Activated T-helper 1 cell treated with anti-CD3 and anti-CD28 coated beads, Interleukin-12 subunit alpha, Interleukin-12 subunit beta, Interleukin-2, Interleukin-4 antibody, amounts not matched to agents 30 ng/mL and 10 ng/mL and 1 ng/mL, durations not matched to agents 14 hours and 24 hours and 36 hours (primary cell): Measurements from ENCODE around the gene ADIG. TPM values are rescaled to one million over a fixed set of nuclear protein-coding genes. Genes with fewer than 3 reads are reported as not detected.

Experiments
- DNase-seq: peaks from one replicate; pipeline ENCODE4 v3.0.0; 2021; ENCODE audit warnings: low spot score
- H3K27ac Mint-ChIP-seq: one replicate; pipeline ENCODE4 v1.8.0; 2021; ENCODE audit warnings: mild to moderate bottlenecking, mixed read lengths
- H3K27me3 Mint-ChIP-seq: one replicate; pipeline ENCODE4 v1.8.0; 2022; ENCODE audit warnings: mild to moderate bottlenecking, moderate library complexity, mixed read lengths; ENCODE audit not compliant: insufficient read depth
- H3K36me3 Mint-ChIP-seq: one replicate; pipeline ENCODE4 v1.8.0; 2021; ENCODE audit warnings: low read depth, mixed read lengths
- H3K4me1 Mint-ChIP-seq: one replicate; pipeline ENCODE4 v1.8.0; 2021; ENCODE audit warnings: low read depth, mixed read lengths
- H3K4me3 Mint-ChIP-seq: one replicate; pipeline ENCODE4 v1.8.0; 2021; ENCODE audit warnings: mild to moderate bottlenecking, moderate library complexity, mixed read lengths
- H3K9me3 Mint-ChIP-seq: one replicate; pipeline ENCODE4 v1.8.0; 2021; ENCODE audit warnings: mixed read lengths
- intact Hi-C: fragments of 100-400 bp; cut with micrococcal nuclease; formaldehyde crosslinking; loops from one replicate; pipeline ENCODE4 v1.15.1; 2024
- total RNA-seq: library from RNA; stranded (reverse); gene quantifications from 2 replicates; pipeline ENCODE4 v1.2.3, GENCODE V29; 2022

The ADIG gene
- total RNA-seq, 1 donor from 2014 or later, result not detected

DNA sequence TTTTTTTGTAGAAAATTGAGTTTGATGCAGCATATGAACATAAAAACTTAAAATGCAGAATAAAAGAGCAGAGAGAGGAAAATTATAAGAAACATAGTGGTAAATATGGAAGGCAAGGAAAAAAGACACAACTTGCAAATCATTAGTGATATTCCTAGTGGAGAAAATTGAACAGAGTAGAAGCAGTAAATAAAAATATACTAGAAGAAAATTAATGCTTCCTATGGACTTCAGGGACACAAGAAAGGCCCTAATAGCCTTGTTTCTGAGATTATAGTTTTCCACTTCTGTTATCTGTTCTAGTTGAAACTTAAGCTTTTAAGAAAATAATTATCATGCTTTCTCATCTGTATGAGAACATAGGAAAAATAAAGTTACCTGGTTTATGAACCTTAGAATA lies 25.6 kb upstream of the ADIG start:
- no peak overlapping the region for H3K4me3 Mint-ChIP-seq
- no peak overlapping the region for H3K27ac Mint-ChIP-seq
- H3K36me3 Mint-ChIP-seq, result peaks cover 25% of the 10 kb centered on the region
- no peaks in the 10 kb centered on the region for H3K27me3 Mint-ChIP-seq
- intact Hi-C loops, result no loop called here
- H3K9me3 Mint-ChIP-seq, result no peaks in the 10 kb centered on the region
- H3K4me1 Mint-ChIP-seq, result no peaks in the 10 kb centered on the region
- no peak for DNase-seq

DNA sequence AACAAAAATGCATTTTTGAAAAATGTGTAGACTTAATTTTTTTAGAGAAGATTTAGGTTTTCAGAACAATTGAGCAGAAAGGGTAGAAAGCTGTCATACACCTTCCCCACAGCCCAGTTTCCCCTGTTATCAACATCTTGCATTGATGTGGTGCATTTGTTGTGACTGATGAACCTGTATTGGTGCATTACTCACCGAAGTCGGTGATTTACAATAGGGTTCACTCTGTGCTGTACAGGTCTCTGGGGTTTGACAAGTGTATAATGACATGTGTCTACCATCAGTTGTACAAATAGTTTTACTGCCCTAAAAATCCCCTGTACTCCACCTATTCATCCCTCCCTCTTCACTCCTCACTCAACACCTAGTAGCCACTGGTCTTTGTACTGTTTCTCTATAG lies 23.8 kb upstream of the ADIG start:
- DNase-seq, result no peak
- intact Hi-C loops, result no loop called here
- H3K27ac Mint-ChIP-seq, result no peak overlapping the region
- H3K9me3 Mint-ChIP-seq, result no peaks in the 10 kb centered on the region
- no peaks in the 10 kb centered on the region for H3K4me1 Mint-ChIP-seq
- H3K36me3 Mint-ChIP-seq, result peaks cover 28% of the 10 kb centered on the region
- H3K4me3 Mint-ChIP-seq, result no peak overlapping the region
- H3K27me3 Mint-ChIP-seq, result no peaks in the 10 kb centered on the region

- Mint-ChIP-seq H3K4me3 (no peak overlapping the region), H3K9me3 (no peaks in the 10 kb centered on the region), H3K4me1 (no peaks in the 10 kb centered on the region), H3K27ac (no peak overlapping the region), H3K36me3 (peaks cover 28% of the 10 kb centered on the region), H3K27me3 (no peaks in the 10 kb centered on the region)
- intact Hi-C loops, result no loop called here
- DNase-seq, result no peak
Measured at GRCh38 chr20:38558596-38559360, 22.2 kb upstream of the ADIG start.

DNA sequence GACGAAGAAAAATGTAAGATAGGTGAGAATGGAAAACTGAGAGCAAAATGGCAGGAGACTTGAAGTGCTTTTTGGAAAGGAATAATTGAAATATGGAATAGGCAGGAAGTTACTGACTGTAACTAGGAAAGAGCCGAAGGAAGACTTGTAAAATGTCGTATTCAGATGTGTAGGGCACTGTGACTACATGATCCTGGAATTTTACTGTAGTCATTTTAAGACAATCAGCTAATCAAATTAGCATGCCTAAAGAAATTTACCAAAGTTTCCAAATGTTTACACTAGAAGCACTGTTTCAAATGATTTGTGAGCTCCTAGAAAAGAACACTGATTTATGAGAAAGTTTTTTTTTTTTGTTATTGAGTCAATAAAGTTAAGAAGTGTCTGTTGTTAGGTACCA lies 21.2 kb upstream of the ADIG start:
- H3K4me3 Mint-ChIP-seq, result no peak overlapping the region
- H3K4me1 Mint-ChIP-seq, result no peaks in the 10 kb centered on the region
- H3K27ac Mint-ChIP-seq, result no peak overlapping the region
- H3K36me3 Mint-ChIP-seq, result peaks cover 25% of the 10 kb centered on the region
- intact Hi-C loops, result no loop called here
- no peaks in the 10 kb centered on the region for H3K9me3 Mint-ChIP-seq
- no peak for DNase-seq
- H3K27me3 Mint-ChIP-seq, result no peaks in the 10 kb centered on the region

- intact Hi-C loops, result no loop called here
- H3K27ac Mint-ChIP-seq, result no peak overlapping the region
- H3K4me1 Mint-ChIP-seq, result no peaks in the 10 kb centered on the region
- H3K36me3 Mint-ChIP-seq, result peaks cover 19% of the 10 kb centered on the region
- no peak overlapping the region for H3K4me3 Mint-ChIP-seq
- DNase-seq, result no peak
- H3K9me3 Mint-ChIP-seq, result no peaks in the 10 kb centered on the region
- no peaks in the 10 kb centered on the region for H3K27me3 Mint-ChIP-seq
Measured at GRCh38 chr20:38563802-38564431, 17.1 kb upstream of the ADIG start.

GRCh38 chr20:38564680-38565079 lies 16.3 kb upstream of the ADIG start:
- intact Hi-C loops, result no loop called here
- Mint-ChIP-seq H3K27ac (no peak overlapping the region), H3K4me3 (no peak overlapping the region), H3K36me3 (peaks cover 13% of the 10 kb centered on the region), H3K4me1 (no peaks in the 10 kb centered on the region), H3K27me3 (no peaks in the 10 kb centered on the region), H3K9me3 (no peaks in the 10 kb centered on the region)
- no peak for DNase-seq

- H3K27ac Mint-ChIP-seq, result no peak overlapping the region
- no peak for DNase-seq
- no peaks in the 10 kb centered on the region for H3K4me1 Mint-ChIP-seq
- H3K9me3 Mint-ChIP-seq, result no peaks in the 10 kb centered on the region
- intact Hi-C loops, result no loop called here
- H3K4me3 Mint-ChIP-seq, result no peak overlapping the region
- H3K27me3 Mint-ChIP-seq, result no peaks in the 10 kb centered on the region
- peaks cover 20% of the 10 kb centered on the region for H3K36me3 Mint-ChIP-seq
Measured at GRCh38 chr20:38566036-38566598, 14.9 kb upstream of the ADIG start.

DNA sequence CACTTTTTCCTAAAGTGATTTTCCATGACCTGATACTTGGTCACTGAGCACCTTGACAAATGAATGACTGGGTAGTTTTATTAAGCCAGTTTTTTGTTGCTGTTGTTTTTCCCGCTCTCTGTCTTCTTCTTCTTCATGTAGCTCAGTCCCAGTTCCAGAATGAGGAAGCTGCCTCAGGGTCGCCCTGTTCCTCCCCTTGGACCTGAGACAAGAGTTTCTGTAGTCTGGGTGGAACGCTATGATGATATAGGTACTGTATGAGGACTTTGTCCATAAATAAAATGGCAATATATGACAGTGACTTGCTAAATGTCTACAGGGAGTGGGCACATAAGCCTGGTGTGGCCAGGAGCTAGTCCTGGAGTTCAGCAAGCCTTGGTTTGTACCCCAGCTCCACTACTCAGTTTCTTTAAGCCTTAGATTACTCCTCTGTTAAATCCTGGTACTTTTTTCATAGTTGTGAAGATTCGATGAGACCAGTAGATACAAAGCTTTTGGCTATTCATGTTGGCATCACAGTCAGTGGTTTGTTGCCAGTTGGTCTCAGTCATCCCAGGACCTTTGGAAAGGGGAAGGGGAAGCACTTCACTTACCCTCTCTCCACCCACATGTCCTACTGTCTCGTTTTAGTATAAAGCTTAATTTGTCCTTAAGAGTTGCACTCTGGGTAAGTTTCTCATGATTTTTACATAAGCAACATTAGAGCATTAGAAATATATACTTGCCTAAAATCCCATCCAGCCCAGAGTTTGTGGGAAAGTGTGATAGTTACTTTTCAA lies 11.1 kb upstream of the ADIG start:
- no peaks in the 10 kb centered on the region for H3K27me3 Mint-ChIP-seq
- H3K4me3 Mint-ChIP-seq, result no peak overlapping the region
- intact Hi-C loops, result no loop called here
- H3K9me3 Mint-ChIP-seq, result no peaks in the 10 kb centered on the region
- no peaks in the 10 kb centered on the region for H3K4me1 Mint-ChIP-seq
- no peak for DNase-seq
- peaks cover 25% of the 10 kb centered on the region for H3K36me3 Mint-ChIP-seq
- H3K27ac Mint-ChIP-seq, result no peak overlapping the region

GRCh38 chr20:38573413-38573812 lies 7.6 kb upstream of the ADIG start:
- no peak overlapping the region for H3K4me3 Mint-ChIP-seq
- intact Hi-C loops, result no loop called here
- H3K36me3 Mint-ChIP-seq, result peaks cover 33% of the 10 kb centered on the region
- H3K9me3 Mint-ChIP-seq, result no peaks in the 10 kb centered on the region
- H3K4me1 Mint-ChIP-seq, result no peaks in the 10 kb centered on the region
- no peak for DNase-seq
- no peaks in the 10 kb centered on the region for H3K27me3 Mint-ChIP-seq
- no peak overlapping the region for H3K27ac Mint-ChIP-seq

DNA sequence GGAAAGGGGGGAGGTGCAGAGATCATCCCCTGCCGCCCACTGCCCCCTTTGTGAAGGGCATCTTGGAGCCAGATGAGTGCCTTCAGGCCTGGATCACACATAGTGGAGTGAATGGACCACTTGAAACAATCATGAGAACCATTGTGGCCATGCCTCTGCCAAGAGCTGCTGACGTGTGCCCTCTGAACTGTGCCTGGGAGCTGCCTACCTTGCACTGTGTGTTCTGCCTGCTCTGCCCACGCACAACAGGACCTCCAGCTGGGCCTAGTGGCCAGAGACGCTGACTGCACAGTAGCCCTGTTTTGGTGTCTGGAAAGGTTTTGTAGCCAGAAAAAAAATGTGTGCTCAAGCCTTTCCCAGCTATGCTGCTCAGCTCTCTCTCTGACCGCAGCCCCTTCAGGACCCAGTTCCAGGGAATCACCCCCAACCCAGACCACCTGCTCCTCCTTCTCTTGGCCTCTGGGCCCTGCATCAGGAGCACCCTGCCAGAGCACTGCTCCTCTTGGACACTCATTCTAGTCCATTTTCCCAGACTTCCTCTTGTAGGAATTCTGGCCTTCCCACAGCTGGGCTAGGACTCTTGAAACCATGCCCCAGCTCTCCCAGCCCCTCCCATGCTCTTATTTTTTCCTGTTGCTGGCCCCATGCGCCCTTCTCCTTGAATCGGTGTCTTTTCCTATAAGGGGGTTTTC lies 1.6 kb upstream of the ADIG start:
- H3K4me1 Mint-ChIP-seq, result no peaks in the 10 kb centered on the region

DNA sequence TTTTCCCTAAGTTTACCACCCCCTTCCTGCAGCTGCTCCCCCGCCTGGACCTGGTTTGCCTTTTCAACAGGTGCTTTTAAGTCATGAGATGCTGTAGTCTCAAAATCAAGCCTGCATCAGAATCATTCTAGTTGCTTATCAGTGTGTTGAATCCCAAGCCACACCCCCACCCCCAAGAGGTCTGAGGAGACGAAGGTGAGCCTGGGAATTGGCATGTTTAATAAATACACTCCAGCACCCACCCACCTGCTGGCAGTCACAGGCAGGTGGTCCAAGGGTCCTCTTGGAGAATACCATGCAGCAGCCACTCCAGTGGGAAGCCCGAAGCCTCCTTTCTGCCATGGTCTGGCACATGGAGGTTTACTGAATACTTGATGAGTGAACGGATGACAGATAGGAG lies 1.1 kb upstream of the ADIG start:
- Mint-ChIP-seq H3K4me3 (no peak overlapping the region), H3K27ac (no peak overlapping the region), H3K36me3 (peaks cover 12% of the 10 kb centered on the region), H3K4me1 (no peaks in the 10 kb centered on the region), H3K9me3 (no peaks in the 10 kb centered on the region), H3K27me3 (peaks cover 1% of the 10 kb centered on the region)
- no peak for DNase-seq
- intact Hi-C loops, result no loop called here

More for the DNA sequence above, 1.6 kb upstream of the ADIG start:
- Mint-ChIP-seq H3K27ac (no peak overlapping the region), H3K4me3 (no peak overlapping the region), H3K9me3 (no peaks in the 10 kb centered on the region), H3K27me3 (no peaks in the 10 kb centered on the region), H3K36me3 (peaks cover 18% of the 10 kb centered on the region)
- DNase-seq, result no peak
- intact Hi-C loops, result no loop called here

DNA sequence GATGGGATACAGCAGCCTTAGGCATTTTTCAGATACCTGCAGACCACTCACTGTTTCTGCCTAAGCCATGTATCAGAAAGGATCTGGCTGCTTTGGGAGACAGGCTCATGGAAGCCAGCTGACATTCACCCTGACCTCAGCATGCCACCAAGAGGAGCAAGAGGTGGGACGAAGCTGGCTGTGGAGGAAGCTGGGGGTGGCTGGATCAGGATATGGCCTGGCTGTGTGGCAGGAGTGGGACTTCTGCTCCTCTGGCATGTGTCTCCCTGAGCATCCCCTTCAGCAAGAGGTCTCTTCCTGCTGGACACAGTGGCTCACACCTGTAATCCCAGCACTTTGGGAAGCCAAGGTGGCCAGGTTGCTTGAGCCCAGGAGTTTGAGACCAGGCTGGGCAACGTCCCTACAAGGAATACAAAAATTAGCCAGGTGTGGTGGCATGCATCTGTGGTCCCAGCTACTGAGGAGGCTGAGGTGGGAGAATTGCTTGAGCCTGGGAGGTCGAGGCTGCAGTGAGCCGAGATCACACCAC lies 897 bp downstream of the ADIG start:
- no peaks in the 10 kb centered on the region for H3K9me3 Mint-ChIP-seq

More for the DNA sequence above, 897 bp downstream of the ADIG start:
- H3K27me3 Mint-ChIP-seq, result peaks cover 4% of the 10 kb centered on the region
- H3K4me1 Mint-ChIP-seq, result no peaks in the 10 kb centered on the region
- H3K36me3 Mint-ChIP-seq, result no peaks in the 10 kb centered on the region
- intact Hi-C loops, result no loop called here
- H3K27ac Mint-ChIP-seq, result no peak overlapping the region
- no peak for DNase-seq
- H3K4me3 Mint-ChIP-seq, result no peak overlapping the region
